Retinal pigment epithelial cell (primary cell): ENCODE measurements around the gene MRPL37.

Experiments
- DNase-seq: peaks from one replicate; pipeline ENCODE4 v3.0.0-alpha.2; 2010; ENCODE audit warnings: low read depth
- H3K4me3 ChIP-seq: 2 replicates; pipeline ENCODE4 v1.5.1; 2011; ENCODE audit warnings: mild to moderate bottlenecking, low read length, control low read depth, moderate library complexity
- CTCF ChIP-seq: conservative IDR thresholded peaks from 2 replicates; pipeline ENCODE4 v1.5.1; 2011; ENCODE audit warnings: low read depth, low read length, control low read depth, inconsistent platforms

Gene MRPL37

GRCh38 chr1:54234284-54234683, 34.3 kb downstream of the MRPL37 start:
- TF ChIP-seq CTCF = no peak
- no peak for DNase-seq
- no peak overlapping the region for H3K4me3 ChIP-seq

GRCh38 chr1:54237586-54237985, 37.6 kb downstream of the MRPL37 start:
- H3K4me3 ChIP-seq = no peak overlapping the region
- no peak for DNase-seq
- TF ChIP-seq CTCF = no peak

DNA sequence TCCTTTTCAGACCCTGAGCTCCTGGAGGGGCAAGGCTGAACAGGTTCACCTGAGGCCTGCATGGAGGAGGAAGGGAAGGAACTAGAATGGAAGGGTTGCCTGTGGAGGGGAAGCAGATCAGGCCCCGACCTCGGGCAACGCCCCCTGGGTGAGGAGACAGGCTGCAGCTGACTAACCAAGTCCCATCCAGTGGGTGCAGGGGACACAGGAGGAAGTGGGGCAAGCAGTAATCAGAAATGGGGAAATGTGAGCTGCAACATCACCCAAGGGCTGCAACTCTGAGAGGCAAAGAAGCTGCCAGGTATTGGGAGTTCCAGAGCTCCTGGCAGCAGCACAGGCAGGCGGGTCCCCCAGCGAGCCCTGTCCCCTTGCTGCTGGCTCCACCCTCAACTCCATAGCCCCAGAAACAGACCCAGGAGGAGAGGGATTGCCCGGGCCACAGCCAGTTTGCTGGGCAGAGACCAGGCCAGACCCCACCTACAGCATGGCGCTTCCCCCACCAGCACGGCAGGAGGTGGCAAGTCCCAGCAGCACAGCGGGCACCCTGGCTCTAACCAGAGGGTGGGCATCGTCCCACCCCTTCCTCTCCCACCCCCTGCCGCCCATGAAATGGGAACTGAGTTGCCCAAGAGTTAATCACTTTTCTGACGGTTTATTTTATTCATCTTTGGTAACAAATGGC, 38.5 kb downstream of the MRPL37 start:
- TF ChIP-seq CTCF = no peak
- H3K4me3 ChIP-seq = no peak overlapping the region
- DNase-seq = no peak

DNA sequence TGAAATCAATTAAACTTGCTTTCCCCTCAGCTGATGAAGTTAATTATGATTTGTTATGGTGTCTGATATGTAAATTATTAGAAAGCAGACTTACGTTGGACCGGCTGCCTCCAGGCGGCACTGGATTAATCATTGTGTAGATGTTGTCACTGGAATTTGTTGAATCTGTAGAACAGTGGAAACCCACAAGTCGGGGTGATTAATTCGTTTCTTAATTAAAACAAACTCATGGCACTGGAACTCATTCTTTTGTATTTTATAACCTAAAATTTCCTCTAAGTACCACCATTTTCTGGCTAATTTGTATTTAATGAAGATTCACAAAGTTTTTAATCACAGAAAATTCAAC, 39.0 kb downstream of the MRPL37 start:
- no peak for TF ChIP-seq CTCF
- no peak for DNase-seq

DNA sequence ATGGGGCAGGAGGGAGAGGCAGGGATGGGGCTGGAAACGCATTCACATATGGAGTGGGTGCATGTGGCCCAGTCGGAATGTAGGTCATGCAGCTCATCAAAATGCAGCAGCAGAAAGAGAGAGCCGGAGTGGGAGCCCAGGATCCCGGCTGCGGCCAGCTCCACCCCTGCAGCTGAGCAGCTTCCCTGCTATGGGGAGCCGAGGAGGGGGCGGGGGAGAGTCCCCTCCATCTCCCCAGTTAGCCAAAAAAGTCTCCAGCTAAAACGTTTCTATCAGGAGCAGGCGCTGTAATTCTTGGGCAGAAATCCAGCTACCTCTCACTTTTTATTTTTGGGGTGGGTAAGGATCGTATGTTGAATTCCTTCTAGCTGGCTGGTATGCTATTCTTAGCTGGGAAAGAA, 39.7 kb downstream of the MRPL37 start:
- no peak for DNase-seq
- no peak for TF ChIP-seq CTCF
- no peak overlapping the region for H3K4me3 ChIP-seq

More for the DNA sequence above, 39.0 kb downstream of the MRPL37 start:
- H3K4me3 ChIP-seq = no peak overlapping the region

DNA sequence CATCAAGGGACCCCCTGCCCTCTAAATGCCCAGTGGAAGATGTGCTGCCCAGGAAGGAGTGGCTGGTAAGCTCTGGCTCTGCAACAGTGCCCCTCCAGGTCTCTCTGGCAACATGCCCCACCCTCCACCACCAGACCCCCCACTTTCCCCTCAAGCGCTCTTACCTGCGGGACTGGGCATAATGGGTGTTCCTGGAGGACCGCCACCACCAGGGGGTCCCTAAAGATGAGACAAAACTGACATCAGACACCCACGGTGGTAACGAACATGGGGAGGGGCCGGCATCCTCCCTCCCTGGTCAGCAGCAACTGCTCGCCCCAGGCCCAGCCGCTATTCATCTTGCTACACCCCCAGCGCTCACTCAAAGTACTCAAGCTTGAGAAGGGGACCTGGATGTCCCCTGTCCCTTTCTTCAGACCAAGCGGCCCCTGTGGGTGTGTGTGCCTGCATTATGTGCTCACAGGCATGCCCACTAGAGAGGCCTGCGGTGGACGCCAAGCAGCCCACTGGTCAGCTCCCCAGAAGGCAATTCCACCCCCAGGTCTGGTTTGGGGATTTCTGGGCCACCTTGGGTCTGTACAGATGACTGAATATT, 40.9 kb downstream of the MRPL37 start:
- DNase-seq = no peak
- no peak overlapping the region for H3K4me3 ChIP-seq
- no peak for TF ChIP-seq CTCF

DNA sequence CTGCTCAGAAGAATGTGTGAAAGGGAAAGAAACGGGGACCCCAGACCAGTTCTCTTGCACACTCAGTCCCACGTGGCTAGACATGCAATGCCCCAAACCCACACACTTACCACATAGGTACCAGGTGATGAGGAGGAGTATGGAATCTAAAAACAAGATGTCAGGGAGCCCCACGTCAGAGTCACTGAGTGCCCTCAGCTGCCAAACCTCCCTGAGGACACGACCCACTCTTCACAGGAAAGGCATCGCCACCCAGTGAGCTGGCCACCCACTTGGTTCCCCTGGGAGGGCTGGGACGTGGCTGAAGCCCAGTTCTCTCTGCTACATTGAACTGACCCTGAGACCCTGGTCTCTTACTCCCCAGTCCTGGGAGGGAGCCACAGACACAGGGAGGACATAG, 41.4 kb downstream of the MRPL37 start:
- no peak for DNase-seq
- TF ChIP-seq CTCF = no peak
- no peak overlapping the region for H3K4me3 ChIP-seq
